Measurements from ENCODE around the gene AMER3.

GRCh38 chr2:130727286-130727924, 27.9 kb upstream of the AMER3 start:
- TF ChIP-seq POLR2AphosphoS5 (IDR thresholded peaks at IDR 0.05; ENCODE audit: low read depth) (peak; percentile 86), EZH2phosphoT487 (IDR thresholded peaks at IDR 0.05; ENCODE audit: unreplicated experiment) (no peak), EZH2 (IDR thresholded peaks at IDR 0.05; ENCODE audit: low read depth, unreplicated experiment) (no peak), CTCF (conservative IDR thresholded peaks at IDR 0.05; ENCODE audit: low read depth in 2 of 2) (no peak), CREB1 (CRISPR knock-in tag; IDR thresholded peaks at IDR 0.05; ENCODE audit: low read depth) (no peak), JUNB (IDR thresholded peaks at IDR 0.05; ENCODE audit: unreplicated experiment) (no peak), ZNF114 (CRISPR knock-in tag; IDR thresholded peaks at IDR 0.05) (no peak), ZNF331 (CRISPR knock-in tag; IDR thresholded peaks at IDR 0.05; ENCODE audit: low read depth) (no peak), STAT1 (IDR thresholded peaks at IDR 0.05; ENCODE audit: unreplicated experiment) (no peak), NANOG (IDR thresholded peaks at IDR 0.05; ENCODE audit: borderline replicate concordance) (no peak), ZNF462 (CRISPR knock-in tag; IDR thresholded peaks at IDR 0.05) (no peak)
- TF ChIP-seq, protein P1, sequence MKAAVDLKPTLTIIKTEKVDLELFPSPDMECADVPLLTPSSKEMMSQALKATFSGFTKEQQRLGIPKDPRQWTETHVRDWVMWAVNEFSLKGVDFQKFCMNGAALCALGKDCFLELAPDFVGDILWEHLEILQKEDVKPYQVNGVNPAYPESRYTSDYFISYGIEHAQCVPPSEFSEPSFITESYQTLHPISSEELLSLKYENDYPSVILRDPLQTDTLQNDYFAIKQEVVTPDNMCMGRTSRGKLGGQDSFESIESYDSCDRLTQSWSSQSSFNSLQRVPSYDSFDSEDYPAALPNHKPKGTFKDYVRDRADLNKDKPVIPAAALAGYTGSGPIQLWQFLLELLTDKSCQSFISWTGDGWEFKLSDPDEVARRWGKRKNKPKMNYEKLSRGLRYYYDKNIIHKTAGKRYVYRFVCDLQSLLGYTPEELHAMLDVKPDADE (IDR thresholded peaks at IDR 0.05): no peak
- TF ChIP-seq, protein P2, sequence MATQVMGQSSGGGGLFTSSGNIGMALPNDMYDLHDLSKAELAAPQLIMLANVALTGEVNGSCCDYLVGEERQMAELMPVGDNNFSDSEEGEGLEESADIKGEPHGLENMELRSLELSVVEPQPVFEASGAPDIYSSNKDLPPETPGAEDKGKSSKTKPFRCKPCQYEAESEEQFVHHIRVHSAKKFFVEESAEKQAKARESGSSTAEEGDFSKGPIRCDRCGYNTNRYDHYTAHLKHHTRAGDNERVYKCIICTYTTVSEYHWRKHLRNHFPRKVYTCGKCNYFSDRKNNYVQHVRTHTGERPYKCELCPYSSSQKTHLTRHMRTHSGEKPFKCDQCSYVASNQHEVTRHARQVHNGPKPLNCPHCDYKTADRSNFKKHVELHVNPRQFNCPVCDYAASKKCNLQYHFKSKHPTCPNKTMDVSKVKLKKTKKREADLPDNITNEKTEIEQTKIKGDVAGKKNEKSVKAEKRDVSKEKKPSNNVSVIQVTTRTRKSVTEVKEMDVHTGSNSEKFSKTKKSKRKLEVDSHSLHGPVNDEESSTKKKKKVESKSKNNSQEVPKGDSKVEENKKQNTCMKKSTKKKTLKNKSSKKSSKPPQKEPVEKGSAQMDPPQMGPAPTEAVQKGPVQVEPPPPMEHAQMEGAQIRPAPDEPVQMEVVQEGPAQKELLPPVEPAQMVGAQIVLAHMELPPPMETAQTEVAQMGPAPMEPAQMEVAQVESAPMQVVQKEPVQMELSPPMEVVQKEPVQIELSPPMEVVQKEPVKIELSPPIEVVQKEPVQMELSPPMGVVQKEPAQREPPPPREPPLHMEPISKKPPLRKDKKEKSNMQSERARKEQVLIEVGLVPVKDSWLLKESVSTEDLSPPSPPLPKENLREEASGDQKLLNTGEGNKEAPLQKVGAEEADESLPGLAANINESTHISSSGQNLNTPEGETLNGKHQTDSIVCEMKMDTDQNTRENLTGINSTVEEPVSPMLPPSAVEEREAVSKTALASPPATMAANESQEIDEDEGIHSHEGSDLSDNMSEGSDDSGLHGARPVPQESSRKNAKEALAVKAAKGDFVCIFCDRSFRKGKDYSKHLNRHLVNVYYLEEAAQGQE (IDR thresholded peaks at IDR 0.05; ENCODE audit: unreplicated experiment): no peak
